Measurements from ENCODE around the gene GRAMD1B. TPM values are rescaled to one million over a fixed set of nuclear protein-coding genes. Genes with fewer than 3 reads are reported as not detected.

Gene GRAMD1B
- total RNA-seq, 4 donors from 2014 or later = 5.1 to 10.5 (median 8.4) TPM

DNA sequence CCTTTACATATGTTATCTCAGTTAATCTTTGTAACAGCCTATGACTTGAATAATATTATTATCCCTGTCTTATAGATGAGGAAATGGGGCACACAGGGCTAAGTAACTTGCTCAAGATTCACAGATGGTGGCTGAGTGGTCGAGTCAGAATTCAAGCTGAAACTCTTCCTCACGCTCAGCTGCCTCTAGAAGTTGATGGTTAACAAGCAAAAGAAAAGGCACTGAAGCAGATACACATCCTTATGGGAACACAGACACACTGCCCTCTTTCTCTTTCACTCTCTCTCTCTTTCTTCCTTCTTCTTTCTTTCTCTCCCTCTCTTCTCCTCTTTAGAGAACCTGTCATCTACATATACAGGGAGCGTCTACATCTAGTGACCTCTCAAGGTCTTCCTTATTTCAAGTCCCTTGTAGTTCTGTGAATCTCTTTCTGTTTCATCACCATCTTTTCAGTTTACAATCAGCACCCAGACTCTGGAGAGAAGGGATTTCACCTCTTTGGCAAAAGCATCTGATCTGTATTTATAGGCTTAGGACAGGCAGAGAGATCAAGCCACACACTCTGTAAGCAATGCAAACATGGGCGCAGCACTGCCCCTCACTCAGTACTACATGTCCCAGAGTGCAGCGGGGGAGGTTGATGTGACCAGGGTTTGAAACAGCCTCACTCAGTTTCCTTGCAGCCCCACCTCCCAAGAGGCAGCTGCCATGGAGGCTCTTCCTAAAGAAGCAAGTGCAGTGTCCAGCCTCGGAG lies 75.7 kb downstream of the GRAMD1B start:
- TF ChIP-seq, protein P1, sequence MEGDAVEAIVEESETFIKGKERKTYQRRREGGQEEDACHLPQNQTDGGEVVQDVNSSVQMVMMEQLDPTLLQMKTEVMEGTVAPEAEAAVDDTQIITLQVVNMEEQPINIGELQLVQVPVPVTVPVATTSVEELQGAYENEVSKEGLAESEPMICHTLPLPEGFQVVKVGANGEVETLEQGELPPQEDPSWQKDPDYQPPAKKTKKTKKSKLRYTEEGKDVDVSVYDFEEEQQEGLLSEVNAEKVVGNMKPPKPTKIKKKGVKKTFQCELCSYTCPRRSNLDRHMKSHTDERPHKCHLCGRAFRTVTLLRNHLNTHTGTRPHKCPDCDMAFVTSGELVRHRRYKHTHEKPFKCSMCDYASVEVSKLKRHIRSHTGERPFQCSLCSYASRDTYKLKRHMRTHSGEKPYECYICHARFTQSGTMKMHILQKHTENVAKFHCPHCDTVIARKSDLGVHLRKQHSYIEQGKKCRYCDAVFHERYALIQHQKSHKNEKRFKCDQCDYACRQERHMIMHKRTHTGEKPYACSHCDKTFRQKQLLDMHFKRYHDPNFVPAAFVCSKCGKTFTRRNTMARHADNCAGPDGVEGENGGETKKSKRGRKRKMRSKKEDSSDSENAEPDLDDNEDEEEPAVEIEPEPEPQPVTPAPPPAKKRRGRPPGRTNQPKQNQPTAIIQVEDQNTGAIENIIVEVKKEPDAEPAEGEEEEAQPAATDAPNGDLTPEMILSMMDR (IDR thresholded peaks at IDR 0.05; ENCODE audit: low read depth) = no peak

DNA sequence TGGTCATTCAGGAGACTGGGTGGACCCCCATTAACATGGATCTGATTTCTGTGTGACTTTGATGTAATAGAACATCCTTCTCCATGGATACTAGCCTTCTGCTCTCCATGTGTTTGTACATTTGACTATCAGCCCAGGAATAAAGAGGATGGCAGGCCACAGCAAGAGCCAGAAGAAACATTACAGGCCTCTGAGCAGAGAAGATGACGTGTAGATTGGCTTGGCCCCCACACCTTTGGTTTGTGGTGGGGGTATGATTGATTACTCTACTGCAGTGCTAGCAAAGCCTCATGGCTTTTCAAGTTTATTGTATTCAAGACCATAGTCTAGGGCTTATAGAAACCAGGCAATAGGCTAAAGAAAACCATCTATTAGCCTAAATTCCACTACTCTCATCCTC lies 77.0 kb downstream of the GRAMD1B start:
- TF ChIP-seq, protein P1 (IDR thresholded peaks at IDR 0.05; ENCODE audit: low read depth) = no peak

- TF ChIP-seq, protein P1 (IDR thresholded peaks at IDR 0.05; ENCODE audit: low read depth) = no peak
Measured at GRCh38 chr11:123509737-123510578, 79.9 kb downstream of the GRAMD1B start.

DNA sequence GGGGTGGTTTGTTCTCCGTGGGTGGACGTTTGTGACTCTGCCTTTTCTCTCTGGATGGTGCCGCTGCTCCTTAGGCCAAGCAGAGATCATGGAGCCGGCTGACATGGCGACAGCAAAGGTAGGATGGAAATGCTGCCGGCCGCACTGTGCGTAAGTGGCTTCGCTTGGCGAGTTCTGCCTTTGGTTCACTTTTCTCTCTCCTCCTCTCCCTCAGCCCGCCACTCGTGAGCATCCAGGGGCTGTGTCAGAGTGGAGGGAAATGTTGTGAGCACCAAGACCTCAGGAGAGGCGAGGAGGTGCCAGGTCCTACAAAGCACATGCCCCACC lies 80.5 kb downstream of the GRAMD1B start:
- TF ChIP-seq, protein P1 (IDR thresholded peaks at IDR 0.05; ENCODE audit: low read depth) = no peak

GRCh38 chr11:123511037-123511870 lies 81.2 kb downstream of the GRAMD1B start:
- TF ChIP-seq, protein P1 (IDR thresholded peaks at IDR 0.05; ENCODE audit: low read depth) = no peak

DNA sequence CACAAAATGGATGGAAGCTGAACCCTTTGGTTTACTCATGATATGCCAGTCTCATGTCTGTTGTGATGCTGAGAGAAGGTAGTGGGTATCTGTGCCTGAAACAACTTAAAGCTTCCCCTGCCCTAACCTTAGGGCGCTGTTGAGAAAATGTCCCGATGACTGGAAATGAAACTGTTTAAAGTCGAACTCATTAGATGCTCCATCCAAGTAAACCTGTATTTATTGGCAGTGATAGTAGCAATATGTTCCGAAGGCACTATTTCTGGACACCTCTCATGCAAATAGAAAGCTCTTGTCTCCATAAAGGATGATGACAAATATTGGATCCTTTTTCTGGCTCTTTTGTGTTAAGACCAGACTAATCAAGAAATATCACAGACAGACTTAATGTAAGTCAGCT lies 86.2 kb downstream of the GRAMD1B start:
- TF ChIP-seq, protein P1 (IDR thresholded peaks at IDR 0.05; ENCODE audit: low read depth) = no peak
